GM19238 (cell line): Measurements from ENCODE around the gene GTF2I.
"Not testable (repeated sequence)": the region's sequence is repeated elsewhere in the genome, so short reads cannot be mapped to it uniquely, and the experiment has no call there.

Source experiments
- DNase-seq: peaks from one replicate; pipeline ENCODE4 v3.0.0; 2011; ENCODE audit warnings: low spot score; ENCODE audit not compliant: insufficient read length

Gene GTF2I

DNA sequence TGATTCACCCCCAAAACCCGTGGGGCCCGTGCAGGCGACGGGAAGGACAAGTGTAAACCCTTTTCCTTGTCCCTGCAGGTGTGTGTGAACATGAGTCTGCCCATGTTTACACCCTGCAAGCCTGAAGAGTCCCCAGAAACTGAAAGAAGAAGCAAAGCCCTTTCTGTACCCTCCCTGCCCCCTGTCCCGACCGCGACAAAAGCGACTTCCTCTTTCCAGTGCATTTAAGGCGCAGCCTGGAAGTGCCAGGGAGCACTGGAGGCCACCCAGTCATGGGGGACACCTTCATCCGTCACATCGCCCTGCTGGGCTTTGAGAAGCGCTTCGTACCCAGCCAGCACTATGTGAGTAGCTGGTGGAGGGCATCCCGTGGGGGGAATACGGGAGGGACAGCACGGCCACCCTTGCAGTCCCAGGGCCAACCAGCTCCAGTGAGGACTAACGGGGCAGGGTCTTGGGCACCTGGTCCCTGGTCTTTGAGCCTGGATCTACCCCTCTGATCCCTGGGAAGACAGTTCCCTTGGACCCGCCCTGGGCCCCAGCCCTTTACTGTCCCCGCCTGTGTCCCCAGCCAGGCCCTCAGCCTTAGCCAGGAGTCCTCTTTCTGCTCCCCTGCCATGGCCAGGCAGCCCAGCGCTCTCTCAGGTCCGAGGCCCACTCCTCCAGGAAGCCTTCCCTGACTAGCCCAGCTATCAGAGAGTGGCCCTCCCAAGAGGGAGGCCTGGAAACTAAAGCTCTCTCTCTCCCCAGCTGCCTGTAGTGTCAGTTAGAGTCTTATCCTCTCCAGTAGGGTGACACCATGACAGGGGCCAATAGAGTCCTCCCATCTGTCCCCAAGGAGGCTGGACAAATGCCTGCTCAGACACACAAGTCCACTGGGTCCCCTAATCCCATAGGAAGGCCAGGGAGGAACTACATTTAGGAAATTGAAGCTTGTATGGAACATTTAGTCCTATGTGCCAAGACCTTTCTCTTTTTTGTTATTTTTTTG, 116.5 kb downstream of the GTF2I start, which contains the start of gene NCF1:
Gene NCF1, plus strand, starts transcription at position 252 of the 991 bp plus-strand sequence. Its CDS starts 21 bp downstream, at position 273.
- DNase-seq = not testable (repeated sequence)

DNA sequence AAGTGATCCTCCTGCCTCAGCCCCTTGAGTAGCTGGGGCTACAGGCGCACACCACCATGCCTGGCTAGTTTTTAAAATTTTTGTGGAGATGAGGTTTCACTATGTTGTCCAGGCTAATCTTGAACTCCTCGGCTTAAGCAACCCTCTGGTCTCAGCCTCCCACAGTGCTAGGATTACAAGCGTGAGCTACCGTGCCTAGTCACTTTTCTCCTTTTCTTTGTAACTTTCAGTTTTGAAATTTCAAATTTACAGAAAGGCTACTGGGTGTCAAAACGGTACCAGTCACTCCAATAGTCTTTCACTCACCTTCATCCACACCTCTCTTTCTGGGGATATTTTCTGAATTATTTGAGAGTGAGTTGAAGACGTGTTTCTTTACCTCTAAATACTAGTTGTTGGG, 117.6 kb downstream of the GTF2I start:
- not testable (repeated sequence) for DNase-seq

DNA sequence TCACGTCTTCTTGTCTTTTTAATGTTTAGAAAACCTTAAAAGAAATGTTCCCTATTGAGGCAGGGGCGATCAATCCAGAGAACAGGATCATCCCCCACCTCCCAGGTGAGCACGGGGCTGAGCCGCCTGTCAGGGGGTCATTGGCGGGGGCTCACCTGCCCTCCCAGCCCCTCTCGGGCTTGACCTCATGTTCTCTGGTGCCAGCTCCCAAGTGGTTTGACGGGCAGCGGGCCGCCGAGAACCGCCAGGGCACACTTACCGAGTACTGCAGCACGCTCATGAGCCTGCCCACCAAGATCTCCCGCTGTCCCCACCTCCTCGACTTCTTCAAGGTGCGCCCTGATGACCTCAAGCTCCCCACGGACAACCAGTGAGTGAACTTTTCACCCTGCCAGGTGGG, 121.5 kb downstream of the GTF2I start:
- DNase-seq = not testable (repeated sequence)

DNA sequence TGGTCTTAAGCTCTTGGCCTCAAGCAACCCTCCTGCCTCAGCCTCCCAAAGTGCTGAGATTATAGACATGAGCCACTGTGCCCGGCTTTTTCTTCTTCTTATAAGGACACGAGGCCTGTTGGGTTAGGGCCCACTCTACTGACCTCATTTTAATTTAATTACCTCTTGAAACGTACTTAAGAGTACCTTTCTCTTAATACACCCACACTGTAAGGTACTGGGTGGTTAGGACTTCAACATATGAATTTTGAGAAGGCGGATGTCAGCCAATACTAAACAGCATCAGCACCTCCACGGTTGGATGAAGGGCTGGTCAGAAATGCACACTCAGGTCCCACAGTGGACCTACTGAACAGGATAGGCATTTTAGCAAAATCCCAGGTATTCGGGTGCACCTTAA, 124.2 kb downstream of the GTF2I start:
- DNase-seq = not testable (repeated sequence)

DNA sequence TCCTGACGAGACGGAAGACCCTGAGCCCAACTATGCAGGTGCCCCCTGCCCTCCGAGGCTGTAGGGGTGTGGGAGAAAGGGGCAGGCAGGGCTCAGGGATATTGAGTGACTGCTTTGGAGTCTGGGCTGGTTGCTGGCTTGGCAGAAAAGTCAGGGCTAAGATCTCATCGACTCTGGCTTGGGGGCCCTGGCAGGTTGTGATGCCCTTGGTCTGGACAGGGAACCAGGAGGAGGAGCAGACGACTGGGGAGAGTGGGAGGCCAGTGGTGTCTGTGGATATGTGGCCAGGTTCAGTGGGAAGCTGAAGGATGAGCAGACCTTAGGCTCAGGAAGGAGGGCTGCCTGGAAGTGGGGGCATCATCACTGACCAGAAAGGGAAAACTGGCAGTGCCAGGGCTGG, 126.1 kb downstream of the GTF2I start:
- DNase-seq = not testable (repeated sequence)

DNA sequence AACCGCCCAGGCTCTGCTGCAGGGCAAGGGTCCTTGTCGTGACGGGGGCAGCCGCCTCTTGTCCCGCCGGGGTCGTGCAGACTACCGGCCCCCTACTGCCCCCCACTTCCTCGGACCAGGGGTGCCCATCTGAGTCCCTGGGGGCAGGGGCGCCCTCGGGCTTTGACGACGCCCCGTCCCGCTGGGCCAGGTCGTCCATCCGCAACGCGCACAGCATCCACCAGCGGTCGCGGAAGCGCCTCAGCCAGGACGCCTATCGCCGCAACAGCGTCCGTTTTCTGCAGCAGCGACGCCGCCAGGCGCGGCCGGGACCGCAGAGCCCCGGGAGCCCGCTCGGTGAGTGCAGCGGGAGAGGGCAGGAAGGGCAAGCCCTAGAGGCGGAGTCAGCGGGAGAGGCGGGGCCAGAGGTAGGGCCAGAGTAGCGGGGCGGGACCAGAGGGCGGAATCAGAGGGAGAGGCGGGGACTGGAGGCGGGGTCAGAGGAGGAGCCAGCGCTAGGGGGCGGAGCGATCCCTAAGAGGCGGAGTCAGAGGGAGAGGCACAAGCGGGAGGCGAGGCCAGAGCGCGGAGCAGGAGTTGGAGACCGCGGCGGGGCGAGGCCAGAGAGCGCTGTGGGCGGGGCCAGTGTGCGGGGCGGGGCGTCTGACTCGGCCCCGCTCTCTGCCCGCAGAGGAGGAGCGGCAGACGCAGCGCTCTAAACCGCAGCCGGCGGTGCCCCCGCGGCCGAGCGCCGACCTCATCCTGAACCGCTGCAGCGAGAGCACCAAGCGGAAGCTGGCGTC, 131.0 kb downstream of the GTF2I start:
- DNase-seq = not testable (repeated sequence)

DNA sequence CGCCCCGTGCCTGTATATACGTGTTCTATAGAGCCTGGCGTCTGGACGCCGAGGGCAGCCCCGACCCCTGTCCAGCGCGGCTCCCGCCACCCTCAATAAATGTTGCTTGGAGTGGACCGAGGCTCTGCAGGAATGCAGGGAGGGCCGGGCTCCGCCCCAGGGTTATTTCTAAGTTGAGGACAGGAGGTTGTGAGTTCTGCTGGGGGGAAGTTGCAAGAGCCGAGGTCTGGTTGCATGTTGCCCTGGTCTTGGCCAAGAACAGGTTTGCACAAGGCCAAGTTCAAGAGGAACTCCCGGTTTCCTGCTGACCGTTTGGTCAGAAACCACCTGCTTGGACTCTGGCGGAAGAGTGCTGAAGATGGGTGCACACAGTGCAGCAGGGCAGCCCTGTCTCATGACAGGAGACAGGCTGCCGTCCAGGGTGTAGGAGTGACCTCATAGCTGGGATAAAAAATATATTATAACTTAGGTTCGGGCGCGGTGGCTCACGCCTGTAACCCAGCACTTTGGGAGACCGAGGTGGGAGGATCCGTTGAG, 131.8 kb downstream of the GTF2I start:
- not testable (repeated sequence) for DNase-seq

DNA sequence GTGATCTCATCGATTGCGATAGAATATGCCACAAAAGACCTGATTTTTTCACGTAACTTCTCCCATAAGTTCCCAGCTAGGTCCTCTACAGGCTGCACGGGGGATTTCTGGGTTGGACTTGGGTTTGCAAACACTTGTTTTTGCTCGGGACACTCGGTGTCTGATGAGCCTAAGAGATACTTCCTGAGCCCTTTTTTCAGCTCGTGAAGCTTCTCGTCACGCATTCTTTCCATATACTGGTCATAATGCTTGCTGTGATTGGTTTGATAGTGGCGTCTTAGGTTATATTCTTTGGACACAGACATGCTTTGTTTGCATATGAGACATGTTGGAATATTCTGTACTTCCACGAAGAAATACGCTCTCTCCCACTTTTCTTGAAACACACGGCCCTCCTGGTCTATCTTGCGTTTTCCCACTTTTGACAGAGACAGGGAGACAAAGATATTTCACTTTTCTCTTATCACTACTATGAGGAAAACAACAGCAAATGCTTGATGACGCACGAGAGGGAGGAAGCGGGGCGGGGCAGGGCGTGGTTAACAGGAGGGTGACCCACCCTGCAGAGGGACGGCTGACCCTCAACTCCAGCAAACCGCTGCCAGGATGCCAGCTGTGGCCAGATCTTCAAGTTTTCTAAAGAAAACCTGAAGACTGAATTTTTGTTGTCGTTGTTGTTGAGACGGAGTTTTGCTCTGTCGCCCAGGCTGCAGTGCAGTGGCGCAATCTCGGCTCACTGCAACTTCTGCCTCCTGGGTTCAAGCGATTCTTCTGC, 140.5 kb downstream of the GTF2I start:
- DNase-seq = not testable (repeated sequence)

DNA sequence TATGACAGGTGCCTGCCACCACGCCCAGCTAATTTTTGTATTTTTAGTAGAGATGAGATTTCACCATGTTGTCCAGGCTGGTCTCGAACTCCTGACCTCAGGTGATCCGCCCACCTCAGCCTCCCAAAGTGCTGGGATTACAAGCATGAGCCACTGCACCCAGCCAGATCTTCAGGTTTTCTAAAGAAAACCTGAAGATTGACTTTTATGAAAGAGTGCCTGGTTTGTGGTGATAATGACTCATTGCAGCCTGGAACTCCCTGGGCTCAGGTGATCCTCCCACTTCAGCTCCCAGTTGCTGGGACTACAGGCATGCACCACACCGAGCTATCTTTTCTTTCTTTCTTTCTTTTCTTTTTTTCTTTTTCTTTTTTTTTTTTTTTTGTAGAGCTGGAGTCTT, 141.1 kb downstream of the GTF2I start:
- DNase-seq = not testable (repeated sequence)
